ENCODE results near the gene SARS2.
"Not testable (repeated sequence)": the region's sequence is repeated elsewhere in the genome, so short reads cannot be mapped to it uniquely, and the experiment has no call there.

Gene SARS2

GRCh38 chr19:38898788-38899446, 31.6 kb downstream of the SARS2 start:
- DNase-seq (ENCODE audit: extremely low read depth in 1 of 2, low read depth in 1 of 2): no peak

- DNase-seq (ENCODE audit: extremely low read depth in 1 of 2, low read depth in 1 of 2): no peak
These were observed 35.6 kb downstream of the SARS2 start for GRCh38 chr19:38894968-38895367.

- no peak for DNase-seq (ENCODE audit: extremely low read depth in 1 of 2, low read depth in 1 of 2)
These were observed 37.2 kb downstream of the SARS2 start for GRCh38 chr19:38893341-38893771.

- DNase-seq (ENCODE audit: extremely low read depth in 1 of 2, low read depth in 1 of 2): no peak
These were observed 37.7 kb downstream of the SARS2 start for GRCh38 chr19:38892841-38893240.

GRCh38 chr19:38891771-38892170, 38.8 kb downstream of the SARS2 start:
- DNase-seq (ENCODE audit: extremely low read depth in 1 of 2, low read depth in 1 of 2): no peak

GRCh38 chr19:38890686-38891085, 39.9 kb downstream of the SARS2 start:
- DNase-seq (ENCODE audit: extremely low read depth in 1 of 2, low read depth in 1 of 2): no peak

- no peak for DNase-seq (ENCODE audit: extremely low read depth in 1 of 2, low read depth in 1 of 2)
These were observed 40.8 kb downstream of the SARS2 start for GRCh38 chr19:38889803-38890202.

GRCh38 chr19:38888876-38889275, 41.7 kb downstream of the SARS2 start:
- no peak for DNase-seq (ENCODE audit: extremely low read depth in 1 of 2, low read depth in 1 of 2)

- not testable (repeated sequence) for DNase-seq (ENCODE audit: extremely low read depth in 1 of 2, low read depth in 1 of 2)
These were observed 45.9 kb downstream of the SARS2 start for GRCh38 chr19:38884691-38885090.

- no peak for DNase-seq (ENCODE audit: extremely low read depth in 1 of 2, low read depth in 1 of 2)
These were observed 47.3 kb downstream of the SARS2 start for GRCh38 chr19:38883286-38883685.

GRCh38 chr19:38880882-38881609, 49.5 kb downstream of the SARS2 start:
- no peak for DNase-seq (ENCODE audit: extremely low read depth in 1 of 2, low read depth in 1 of 2)

GRCh38 chr19:38880076-38880881, 50.3 kb downstream of the SARS2 start:
- no peak for DNase-seq (ENCODE audit: extremely low read depth in 1 of 2, low read depth in 1 of 2)

GRCh38 chr19:38879400-38879751, 51.2 kb downstream of the SARS2 start:
- DNase-seq (ENCODE audit: extremely low read depth in 1 of 2, low read depth in 1 of 2): no peak

GRCh38 chr19:38878575-38879399, 51.8 kb downstream of the SARS2 start:
- no peak for DNase-seq (ENCODE audit: extremely low read depth in 1 of 2, low read depth in 1 of 2)

GRCh38 chr19:38877781-38878574, 52.6 kb downstream of the SARS2 start, which contains the start of gene RINL:
Gene RINL, minus strand, starts transcription at chr19:38878275. Its CDS starts 1,533 bp downstream, at chr19:38876742.
- peak; percentile 33 to 62 for DNase-seq (ENCODE audit: extremely low read depth in 1 of 2, low read depth in 1 of 2)

- DNase-seq (ENCODE audit: extremely low read depth in 1 of 2, low read depth in 1 of 2): no peak
These were observed 54.7 kb downstream of the SARS2 start for GRCh38 chr19:38875656-38876395.

GRCh38 chr19:38873400-38873799, 57.2 kb downstream of the SARS2 start:
- not testable (repeated sequence) for DNase-seq (ENCODE audit: extremely low read depth in 1 of 2, low read depth in 1 of 2)

GRCh38 chr19:38870612-38871011, 60.0 kb downstream of the SARS2 start:
- no peak for DNase-seq (ENCODE audit: extremely low read depth in 1 of 2, low read depth in 1 of 2)
